Panc1 (cell line): ENCODE data around the gene KCNC3. TPM values are rescaled to one million over a fixed set of nuclear protein-coding genes. Genes with fewer than 3 reads are reported as not detected.

Experiments
- ATAC-seq: fragments of 200-7000 bp; cut with Tn5 transposase; 2 replicates; pipeline ENCODE4 v1.9.1; 2020; ENCODE audit warnings: mild to moderate bottlenecking, moderate library complexity
- BruUV-seq: library from RNA; stranded (reverse); fragments of 400-500 nt; replicated peaks from 2 replicates; lab custom pipeline; 2021; lab: Mats Ljungman, UMichigan
- CTCF ChIA-PET: fragments of 300-600 bp; sonication (Branson Sonifier 250); formaldehyde crosslinking; loops from one replicate; lab custom pipeline; 2022; ENCODE audit warnings: antibody characterized with exemption; lab: Charles Lee
- POLR2A ChIA-PET: fragments of 300-600 bp; sonication (Branson Sonifier 250); formaldehyde crosslinking; loops from one replicate; lab custom pipeline; 2022; ENCODE audit warnings: antibody characterized with exemption; lab: Charles Lee
- DNase-seq: peaks from one replicate; pipeline ENCODE4 v3.0.0-alpha.2; 2010; ENCODE audit warnings: low read depth, low spot score
- H3K27ac ChIP-seq: 2 replicates; pipeline ENCODE4 v1.5.1; 2011; ENCODE audit warnings: mild to moderate bottlenecking, low read length, inconsistent platforms
- H3K27me3 ChIP-seq: fragments of 200-500 bp; sonication (Bioruptor generic); 2 replicates; pipeline ENCODE4 v1.6.0; 2014; ENCODE audit warnings: low read length, inconsistent platforms; ENCODE audit not compliant: control insufficient read depth, insufficient read depth
- H3K36me3 ChIP-seq: fragments of 200-500 bp; sonication (Bioruptor generic); 2 replicates; pipeline ENCODE4 v1.5.1; 2014; ENCODE audit warnings: inconsistent platforms, mild to moderate bottlenecking, low read length, moderate library complexity; ENCODE audit not compliant: control insufficient read depth, insufficient read depth
- H3K4me1 ChIP-seq: 2 replicates; pipeline ENCODE4 v1.5.1; 2011; ENCODE audit warnings: inconsistent platforms, mild to moderate bottlenecking, low read length, moderate library complexity; ENCODE audit not compliant: control insufficient read depth, insufficient read depth
- H3K4me3 ChIP-seq, 2 experiments: 2 replicates each; pipeline ENCODE4 v1.5.1; 2011 to 2012; ENCODE audit warnings: low read depth in 2 of 2, low read length in 2 of 2, mild to moderate bottlenecking in 2 of 2, inconsistent platforms in 1 of 2, moderate library complexity in 1 of 2
- H3K9me3 ChIP-seq: fragments of 200-500 bp; sonication (Bioruptor generic); 2 replicates; pipeline ENCODE4 v1.5.1; 2014; ENCODE audit warnings: low read depth, mild to moderate bottlenecking, inconsistent platforms, low read length, moderate library complexity; ENCODE audit not compliant: control insufficient read depth, insufficient read depth
- CTCF ChIP-seq: fragments of 450-650 bp; IDR thresholded peaks from 2 replicates; pipeline ENCODE4 v1.5.1; 2017; ENCODE audit warnings: mild to moderate bottlenecking
- POLR2AphosphoS5 ChIP-seq: IDR thresholded peaks from 2 replicates; pipeline ENCODE4 v1.6.1; 2012; ENCODE audit warnings: mild to moderate bottlenecking, low read depth, low read length, moderate library complexity
- REST ChIP-seq, 2 experiments: IDR thresholded peaks; 2 replicates each; pipeline ENCODE4 v1.6.1; 2011 to 2012; ENCODE audit warnings: low read depth in 2 of 2, control low read depth in 1 of 2, low read length in 1 of 2, mild to moderate bottlenecking in 1 of 2, moderate library complexity in 1 of 2; ENCODE audit not compliant: insufficient read depth in 1 of 2
- SIN3A ChIP-seq: IDR thresholded peaks from 2 replicates; pipeline ENCODE4 v1.6.1; 2012; ENCODE audit warnings: low read depth, mild to moderate bottlenecking, low read length, moderate library complexity, borderline replicate concordance; ENCODE audit not compliant: insufficient read depth
- TCF7L2 ChIP-seq: IDR thresholded peaks from 2 replicates; pipeline ENCODE4 v1.6.1; 2011; ENCODE audit warnings: mild to moderate bottlenecking, low read depth, low read length, inconsistent platforms
- in situ Hi-C: cut with HindIII; loops from 2 replicates; pipeline ENCODE4 v1.10.0; 2016; ENCODE audit warnings: low sequenced_read_pairs, low pct_unique_long_range_greater_than_20kb
- intact Hi-C: fragments of 100-400 bp; cut with micrococcal nuclease; formaldehyde crosslinking; loops from one replicate; pipeline ENCODE4 v1.10.0; 2022; ENCODE audit not compliant: unreplicated experiment
- total RNA-seq: library from RNA; stranded (reverse); gene quantifications from one replicate; pipeline ENCODE4 v1.2.1, GENCODE V29; 2021; ENCODE audit not compliant: unreplicated experiment

The KCNC3 gene
- total RNA-seq, 1 experiment from 2014 or later = 10.8 TPM

DNA sequence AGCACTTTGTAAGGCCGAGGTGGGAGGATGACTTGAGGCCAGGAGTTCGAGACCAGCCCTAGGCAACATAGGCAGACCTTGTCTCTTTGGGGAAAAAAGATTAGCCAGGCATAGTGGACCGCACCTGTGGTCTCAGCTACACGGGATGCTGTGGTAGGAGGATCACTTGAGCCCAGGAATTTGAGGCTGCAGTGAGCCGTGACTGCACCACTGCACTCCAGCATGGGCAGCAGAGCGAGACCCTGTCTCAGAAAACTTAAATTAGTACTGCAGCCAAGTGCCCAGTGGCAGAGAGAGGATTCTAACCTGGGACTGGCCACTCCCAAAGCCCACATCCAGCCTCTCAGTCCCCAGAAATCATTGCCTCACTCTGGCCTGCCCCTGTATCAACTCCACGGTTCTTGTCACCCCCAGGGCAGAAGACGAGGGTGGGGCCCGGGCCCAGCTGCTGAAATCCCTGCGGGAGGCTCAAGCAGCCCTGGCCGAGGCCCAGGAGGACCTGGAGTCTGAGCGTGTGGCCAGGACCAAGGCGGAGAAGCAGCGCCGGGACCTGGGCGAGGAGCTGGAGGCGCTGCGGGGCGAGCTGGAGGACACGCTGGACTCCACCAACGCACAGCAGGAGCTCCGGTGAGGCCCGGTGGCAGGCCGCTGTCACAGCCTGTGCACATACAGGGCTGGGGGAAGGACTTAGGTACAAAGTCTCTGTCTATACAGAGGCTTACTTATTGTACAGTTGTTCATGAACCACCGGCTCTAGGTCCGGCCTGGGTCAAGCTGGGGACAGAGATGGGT lies 53.4 kb downstream of the KCNC3 start:
- BruUV-seq = no TSS peak
- Histone ChIP-seq H3K4me1 (no peaks in the 10 kb centered on the region), H3K9me3 (no peaks in the 10 kb centered on the region), H3K27me3 (no peaks in the 10 kb centered on the region), H3K36me3 (no peaks in the 10 kb centered on the region), H3K4me3 (no peak overlapping the region), H3K27ac (no peak overlapping the region)
- ATAC-seq (no peak), DNase-seq (no peak)
- intact Hi-C loops = no loop called here
- ChIA-PET CTCF (no interaction called here), POLR2A (no interaction called here)
- TF ChIP-seq SIN3A (no peak), POLR2AphosphoS5 (no peak), TCF7L2 (no peak), CTCF (no peak), REST (IDR thresholded peaks at IDR 0.05; ENCODE audit: insufficient read depth in 1 of 2, low read depth in 2 of 2, low read length in 1 of 2) (no peak)
- in situ Hi-C loops = no loop called here

DNA sequence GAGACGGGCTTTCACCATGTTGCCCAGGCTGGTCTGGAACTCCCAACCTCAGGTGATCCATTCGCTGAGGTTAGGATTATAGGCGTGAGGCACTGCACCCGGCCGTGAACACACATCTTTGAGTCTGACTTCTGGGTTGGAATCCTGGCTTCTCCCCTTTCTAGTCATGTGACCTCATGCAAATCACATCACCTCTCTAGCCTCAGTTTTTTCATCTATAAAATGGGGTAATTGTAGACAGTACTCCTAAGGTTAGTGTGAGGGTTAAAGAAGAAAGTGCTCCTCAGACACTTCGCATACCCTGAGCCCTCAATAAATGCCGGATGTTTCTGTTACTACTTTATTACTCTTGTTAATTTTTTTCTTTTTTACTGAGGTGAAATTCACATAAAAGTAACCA lies 55.4 kb downstream of the KCNC3 start:
- Histone ChIP-seq H3K27ac (no peak overlapping the region), H3K4me3 (no peak overlapping the region), H3K36me3 (no peaks in the 10 kb centered on the region), H3K9me3 (no peaks in the 10 kb centered on the region), H3K27me3 (no peaks in the 10 kb centered on the region), H3K4me1 (no peaks in the 10 kb centered on the region)
- in situ Hi-C loops = no loop called here
- no peak for ATAC-seq
- no peak for TF ChIP-seq SIN3A
- TF ChIP-seq POLR2AphosphoS5 = no peak
- BruUV-seq = no TSS peak
- POLR2A ChIA-PET = interaction anchor here (0.6 kb wide), 1 partner anchor 41 kb away, joined by 13 read pairs; no protein-coding TSS in a partner anchor
- CTCF ChIA-PET = no interaction called here
- DNase-seq = no peak
- intact Hi-C loops = no loop called here
